SK-N-SH (cell line): ENCODE measurements around the gene FEM1C. TPM values are rescaled to one million over a fixed set of nuclear protein-coding genes. Genes with fewer than 3 reads are reported as not detected.

Experiments used
- CTCF ChIA-PET: fragments of 300-600, 350-600 bp; formaldehyde crosslinking; extraction: SDS; loops from one replicate; lab custom pipeline; 2021; lab: Yijun Ruan, JAX
- POLR2A ChIA-PET: fragments of 350-600 bp; sonication (Branson Sonifier 250); formaldehyde crosslinking; extraction: SDS; loops from one replicate; lab custom pipeline; 2020; ENCODE audit warnings: antibody characterized with exemption, inconsistent platforms; lab: Yijun Ruan, JAX
- DNase-seq: peaks from one replicate; pipeline ENCODE4 v3.0.0; 2012
- H2AFZ ChIP-seq: fragments of 200-600 bp; sonication (generic); 2 replicates; pipeline ENCODE4 v1.8.1; 2016; ENCODE audit warnings: antibody characterized with exemption, mild to moderate bottlenecking, low read depth
- H3F3A ChIP-seq: fragments of 200-600 bp; sonication (generic); replicated peaks from 2 replicates; pipeline ENCODE3; 2016; ENCODE audit warnings: antibody characterized with exemption, mild to moderate bottlenecking; ENCODE audit not compliant: insufficient read depth
- H3K27ac ChIP-seq, 2 experiments: fragments of 200-500 bp in 1 of 2; fragments of 200-600 bp in 1 of 2; sonication (Bioruptor generic) in 1 of 2; sonication (generic), shearing (Covaris generic) in 1 of 2; 2 replicates each; pipeline versions ENCODE4 v1.5.1 to v1.6.1; 2014 to 2016; ENCODE audit warnings: low read depth in 2 of 2, inconsistent platforms in 1 of 2, low read length in 1 of 2, mild to moderate bottlenecking in 1 of 2, mixed read lengths in 1 of 2
- H3K27me3 ChIP-seq: fragments of 200-600 bp; sonication (generic), shearing (Covaris generic); 2 replicates; pipeline ENCODE4 v1.6.1; 2016; ENCODE audit warnings: mixed run types; ENCODE audit not compliant: insufficient read depth
- H3K36me3 ChIP-seq, 2 experiments: fragments of 200-500 bp in 1 of 2; fragments of 200-600 bp in 1 of 2; sonication (Bioruptor generic) in 1 of 2; sonication (generic) in 1 of 2; replicated peaks in 1 of 2; 2 replicates each; pipeline versions ENCODE3 to v1.5.1; 2014 to 2016; ENCODE audit warnings: low read length in 1 of 2, mild to moderate bottlenecking in 1 of 2; ENCODE audit not compliant: insufficient read depth in 2 of 2, control insufficient read depth in 1 of 2
- H3K4me1 ChIP-seq, 2 experiments: fragments of 200-500 bp in 1 of 2; fragments of 200-600 bp in 1 of 2; sonication (Bioruptor generic) in 1 of 2; sonication (generic), shearing (Covaris generic) in 1 of 2; 2 replicates each; pipeline versions ENCODE4 v1.5.1 to v1.6.1; 2014 to 2016; ENCODE audit warnings: low read depth in 1 of 2, low read length in 1 of 2, mixed run types in 1 of 2; ENCODE audit not compliant: insufficient read depth in 2 of 2, control insufficient read depth in 1 of 2
- H3K4me2 ChIP-seq: fragments of 200-600 bp; sonication (generic), shearing (Covaris generic); 2 replicates; pipeline ENCODE4 v1.6.1; 2017; ENCODE audit warnings: mixed run types
- H3K4me3 ChIP-seq, 2 experiments: fragments of 200-500 bp in 1 of 2; fragments of 200-600 bp in 1 of 2; sonication (Bioruptor generic) in 1 of 2; sonication (generic), shearing (Covaris generic) in 1 of 2; 2 replicates each; pipeline versions ENCODE4 v1.5.1 to v1.8.1; 2014 to 2016; ENCODE audit warnings: low read depth in 2 of 2, inconsistent platforms in 1 of 2, low read length in 1 of 2, mild to moderate bottlenecking in 1 of 2, mixed read lengths in 1 of 2, moderate library complexity in 1 of 2
- H3K79me2 ChIP-seq: fragments of 200-600 bp; sonication (generic); 2 replicates; pipeline ENCODE4 v1.8.1; 2017; ENCODE audit warnings: mild to moderate bottlenecking; ENCODE audit not compliant: insufficient read depth
- H3K9ac ChIP-seq: fragments of 200-600 bp; sonication (generic); 2 replicates; pipeline ENCODE4 v1.6.1; 2017; ENCODE audit warnings: mixed run types
- H3K9me2 ChIP-seq: fragments of 200-600 bp; sonication (generic); 2 replicates; pipeline ENCODE4 v1.6.1; 2017; ENCODE audit warnings: mixed run types
- H3K9me3 ChIP-seq: fragments of 200-600 bp; sonication (generic); 2 replicates; pipeline ENCODE4 v1.6.1; 2017; ENCODE audit warnings: mixed run types, mild to moderate bottlenecking, moderate library complexity
- H4K20me1 ChIP-seq: fragments of 200-600 bp; sonication (generic); 2 replicates; pipeline ENCODE4 v1.6.1; 2017; ENCODE audit warnings: mild to moderate bottlenecking, mixed run types; ENCODE audit not compliant: insufficient read depth
- CHD2 ChIP-seq: fragments of 150-350 bp; IDR thresholded peaks from 2 replicates; pipeline ENCODE4 v1.6.1; 2018; ENCODE audit warnings: low read length; ENCODE audit not compliant: partially characterized antibody
- ELF1 ChIP-seq: IDR thresholded peaks from 2 replicates; pipeline ENCODE4 v1.4.0; 2012
- MEF2A ChIP-seq: IDR thresholded peaks from 2 replicates; pipeline ENCODE4 v1.4.0; 2012; ENCODE audit warnings: low read depth, borderline replicate concordance
- POLR2AphosphoS5 ChIP-seq: IDR thresholded peaks from 2 replicates; pipeline ENCODE4 v1.6.1; 2012; ENCODE audit warnings: low read depth, low read length
- RCOR1 ChIP-seq: fragments of 150-350 bp; IDR thresholded peaks from 2 replicates; pipeline ENCODE4 v1.6.1; 2017; ENCODE audit warnings: antibody characterized with exemption, low read length
- REST ChIP-seq: IDR thresholded peaks from 2 replicates; pipeline ENCODE4 v1.6.1; 2012; ENCODE audit warnings: mild to moderate bottlenecking, low read depth, low read length, moderate library complexity
- RFX5 ChIP-seq: IDR thresholded peaks from 2 replicates; pipeline ENCODE4 v1.6.1; 2012; ENCODE audit warnings: mild to moderate bottlenecking, improper control_type of control experiment, low read length
- RXRA ChIP-seq: IDR thresholded peaks from 2 replicates; pipeline ENCODE4 v1.4.0; 2012; ENCODE audit warnings: low read depth, mild to moderate bottlenecking, borderline replicate concordance
- SIN3A ChIP-seq: IDR thresholded peaks from 2 replicates; pipeline ENCODE4 v1.6.1; 2012; ENCODE audit warnings: low read depth, mild to moderate bottlenecking, low read length, moderate library complexity, borderline replicate concordance
- SMC3 ChIP-seq: IDR thresholded peaks from 2 replicates; pipeline ENCODE4 v1.6.1; 2012; ENCODE audit warnings: low read depth, low read length, improper control_type of control experiment
- TCF12 ChIP-seq: IDR thresholded peaks from 2 replicates; pipeline ENCODE4 v1.4.0; 2012
- TEAD4 ChIP-seq: IDR thresholded peaks from 2 replicates; pipeline ENCODE4 v1.4.0; 2012; ENCODE audit warnings: mild to moderate bottlenecking, borderline replicate concordance; ENCODE audit not compliant: insufficient read depth
- YY1 ChIP-seq: IDR thresholded peaks from 2 replicates; pipeline ENCODE4 v1.4.0; 2012; ENCODE audit warnings: low read depth, mild to moderate bottlenecking
- WGBS: methylation state at CpG from one replicate; pipeline ENCODE4 v1.1.6; 2017; ENCODE audit warnings: low lambda C conversion rate; 5-methylcytosine and 5-hydroxymethylcytosine counted together
- polyA plus RNA-seq, 3 experiments: library from polyadenylated mRNA; depleted of rRNA; stranded (reverse); fragments of >200 nt; gene quantifications; 2 replicates each; pipeline ENCODE4 v1.2.3, GENCODE V29; 2012
- TF ChIP-seq, protein P1 (sequence below): fragments of 150-350 bp; IDR thresholded peaks from 2 replicates; pipeline ENCODE4 v1.6.1; 2017; ENCODE audit warnings: antibody characterized with exemption, low read length, low read depth, borderline replicate concordance
- TF ChIP-seq, protein P2 (sequence below): IDR thresholded peaks from 2 replicates; pipeline ENCODE4; 2012
- TF ChIP-seq, protein P3 (sequence below): IDR thresholded peaks from 2 replicates; pipeline ENCODE4 v1.4.0; 2012; ENCODE audit warnings: low read depth, borderline replicate concordance

The FEM1C gene
- polyA plus RNA-seq, 1 of the 3 experiments (the other 2 are of a cell fraction): 2.8 TPM

DNA sequence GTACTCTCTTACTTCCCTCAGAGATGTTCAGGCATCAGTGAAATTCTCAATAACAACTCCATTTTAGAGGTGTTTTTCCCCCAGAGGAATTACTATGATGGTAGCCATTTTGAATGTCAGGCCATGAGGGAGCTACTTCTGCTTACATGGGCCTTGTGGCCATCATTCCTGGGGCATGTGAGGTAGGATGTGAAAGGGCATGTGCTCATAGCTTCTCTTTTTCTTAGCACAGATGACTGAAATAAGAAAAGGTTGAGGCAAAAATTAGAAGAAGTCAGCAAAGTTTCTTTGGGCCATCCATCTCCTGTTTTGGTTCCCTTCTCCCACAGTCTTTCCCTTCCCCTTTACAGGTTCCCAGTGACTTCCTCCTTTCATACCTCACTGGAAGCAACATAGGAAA lies 68.8 kb downstream of the FEM1C start:
- H3F3A ChIP-seq: no peaks in the 10 kb centered on the region
- CTCF ChIA-PET: no interaction called here
- H4K20me1 ChIP-seq: no peaks in the 10 kb centered on the region
- DNase-seq: no peak
- H3K4me1 ChIP-seq: peaks cover 0 to 6% of the 10 kb centered on the region in 2 experiments; a peak in 1 of 4 replicates
- H3K9me2 ChIP-seq: no peaks in the 10 kb centered on the region
- H3K79me2 ChIP-seq: no peaks in the 10 kb centered on the region
- no peak overlapping the region for H3K4me3 ChIP-seq
- H2AFZ ChIP-seq: no peak overlapping the region
- H3K4me2 ChIP-seq: no peak overlapping the region
- no peaks in the 10 kb centered on the region for H3K9me3 ChIP-seq
- TF ChIP-seq TCF12 (no peak), RCOR1 (no peak), YY1 (no peak), ELF1 (no peak), POLR2AphosphoS5 (no peak), SIN3A (no peak), RXRA (no peak), SMC3 (no peak), RFX5 (no peak)
- TF ChIP-seq, protein P1, sequence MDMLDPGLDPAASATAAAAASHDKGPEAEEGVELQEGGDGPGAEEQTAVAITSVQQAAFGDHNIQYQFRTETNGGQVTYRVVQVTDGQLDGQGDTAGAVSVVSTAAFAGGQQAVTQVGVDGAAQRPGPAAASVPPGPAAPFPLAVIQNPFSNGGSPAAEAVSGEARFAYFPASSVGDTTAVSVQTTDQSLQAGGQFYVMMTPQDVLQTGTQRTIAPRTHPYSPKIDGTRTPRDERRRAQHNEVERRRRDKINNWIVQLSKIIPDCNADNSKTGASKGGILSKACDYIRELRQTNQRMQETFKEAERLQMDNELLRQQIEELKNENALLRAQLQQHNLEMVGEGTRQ: no peak
- TF ChIP-seq, protein P2, sequence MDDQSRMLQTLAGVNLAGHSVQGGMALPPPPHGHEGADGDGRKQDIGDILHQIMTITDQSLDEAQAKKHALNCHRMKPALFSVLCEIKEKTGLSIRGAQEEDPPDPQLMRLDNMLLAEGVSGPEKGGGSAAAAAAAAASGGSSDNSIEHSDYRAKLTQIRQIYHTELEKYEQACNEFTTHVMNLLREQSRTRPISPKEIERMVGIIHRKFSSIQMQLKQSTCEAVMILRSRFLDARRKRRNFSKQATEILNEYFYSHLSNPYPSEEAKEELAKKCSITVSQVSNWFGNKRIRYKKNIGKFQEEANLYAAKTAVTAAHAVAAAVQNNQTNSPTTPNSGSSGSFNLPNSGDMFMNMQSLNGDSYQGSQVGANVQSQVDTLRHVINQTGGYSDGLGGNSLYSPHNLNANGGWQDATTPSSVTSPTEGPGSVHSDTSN: no peak
- TF ChIP-seq, all 33 proteins: peak for 0
- H3K36me3 ChIP-seq: no peaks in the 10 kb centered on the region
- H3K27me3 ChIP-seq: no peaks in the 10 kb centered on the region
- POLR2A ChIA-PET: no interaction called here
- no peak overlapping the region for H3K9ac ChIP-seq
- no peak overlapping the region for H3K27ac ChIP-seq

DNA sequence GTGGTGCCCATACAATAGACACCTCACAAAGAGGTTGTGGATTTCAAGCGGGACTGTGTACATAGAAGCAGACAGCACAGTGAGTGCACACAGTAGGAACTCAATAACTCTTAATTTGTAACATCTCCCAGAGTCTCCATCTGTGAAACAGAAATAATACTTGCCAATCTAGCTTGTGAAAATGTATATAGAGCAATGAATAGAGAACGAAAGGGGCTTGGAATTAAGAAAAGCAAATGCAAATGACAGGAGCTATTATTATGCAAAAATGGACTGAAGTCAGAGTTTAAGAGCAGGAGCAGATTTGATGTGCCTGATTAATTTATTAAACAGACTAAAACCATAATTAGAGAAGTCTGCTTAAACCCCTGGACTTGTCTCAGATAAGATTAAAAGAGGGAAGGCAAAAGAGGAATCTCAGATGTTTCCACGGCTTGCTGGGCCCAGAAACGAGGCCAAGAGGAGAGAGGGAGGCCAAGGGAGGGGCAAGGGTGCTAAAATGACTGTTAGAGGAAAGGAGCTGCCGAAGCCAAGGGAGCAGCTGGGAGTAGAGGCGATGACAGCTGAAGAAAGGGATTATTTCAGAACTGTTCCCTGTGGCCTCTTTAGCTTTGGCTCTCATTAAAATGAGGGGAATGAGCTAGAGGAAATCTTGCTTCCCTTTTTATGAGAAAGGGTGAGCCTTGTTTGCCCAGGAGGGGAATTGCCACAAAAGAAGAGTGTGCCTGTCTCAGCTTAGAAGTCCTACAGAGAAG lies 72.1 kb downstream of the FEM1C start:
- no peak overlapping the region for H3K4me2 ChIP-seq
- H3K27me3 ChIP-seq: no peaks in the 10 kb centered on the region
- H3K4me1 ChIP-seq: peaks cover 0 to 6% of the 10 kb centered on the region in 2 experiments; a peak in 1 of 4 replicates
- H3K9me3 ChIP-seq: no peaks in the 10 kb centered on the region
- no peaks in the 10 kb centered on the region for H4K20me1 ChIP-seq
- H3K9me2 ChIP-seq: no peaks in the 10 kb centered on the region
- ChIA-PET POLR2A (no interaction called here), CTCF (interaction anchor here (1.4 kb wide), 1 partner anchor 11 kb away, joined by 3 read pairs; no protein-coding TSS in a partner anchor)
- TF ChIP-seq POLR2AphosphoS5 (no peak), REST (no peak), CHD2 (no peak), TEAD4 (no peak), MEF2A (no peak)
- TF ChIP-seq, protein P3, sequence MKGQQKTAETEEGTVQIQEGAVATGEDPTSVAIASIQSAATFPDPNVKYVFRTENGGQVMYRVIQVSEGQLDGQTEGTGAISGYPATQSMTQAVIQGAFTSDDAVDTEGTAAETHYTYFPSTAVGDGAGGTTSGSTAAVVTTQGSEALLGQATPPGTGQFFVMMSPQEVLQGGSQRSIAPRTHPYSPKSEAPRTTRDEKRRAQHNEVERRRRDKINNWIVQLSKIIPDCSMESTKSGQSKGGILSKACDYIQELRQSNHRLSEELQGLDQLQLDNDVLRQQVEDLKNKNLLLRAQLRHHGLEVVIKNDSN: no peak
- 75% methylated on average over 6 of the region's 6 CpGs for WGBS
- DNase-seq: no peak
- no peak overlapping the region for H2AFZ ChIP-seq
- no peaks in the 10 kb centered on the region for H3K36me3 ChIP-seq
- H3K79me2 ChIP-seq: no peaks in the 10 kb centered on the region
- no peak overlapping the region for H3K27ac ChIP-seq
- H3F3A ChIP-seq: peaks cover 3% of the 10 kb centered on the region
- no peak overlapping the region for H3K4me3 ChIP-seq
- H3K9ac ChIP-seq: no peak overlapping the region
